Trophoblast cell (in vitro differentiated cells and primary cell): ENCODE data around the gene USH2A.

Experiments
- DNase-seq, 2 donors: peaks; one replicate each; pipeline ENCODE4 v3.0.0-alpha.2; 2016
- H2AFZ ChIP-seq: 2 replicates; pipeline ENCODE4 v1.6.1; 2013; ENCODE audit warnings: low read length, moderate library complexity, mild to moderate bottlenecking; ENCODE audit not compliant: insufficient read depth, poor library complexity
- H2AK5ac ChIP-seq: 2 replicates; pipeline ENCODE4 v1.6.1; 2013; ENCODE audit warnings: mild to moderate bottlenecking, low read length
- H2BK120ac ChIP-seq: 2 replicates; pipeline ENCODE4 v1.6.1; 2013; ENCODE audit warnings: low read length, mild to moderate bottlenecking, moderate library complexity; ENCODE audit not compliant: insufficient read depth, poor library complexity
- H2BK12ac ChIP-seq: 2 replicates; pipeline ENCODE4 v1.6.1; 2013; ENCODE audit warnings: mild to moderate bottlenecking, low read length, moderate library complexity
- H2BK5ac ChIP-seq: 2 replicates; pipeline ENCODE4 v1.6.1; 2013; ENCODE audit warnings: low read length, low read depth, moderate library complexity, mild to moderate bottlenecking; ENCODE audit not compliant: poor library complexity
- H3K14ac ChIP-seq: 2 replicates; pipeline ENCODE4 v1.6.1; 2013; ENCODE audit warnings: mild to moderate bottlenecking, low read length
- H3K18ac ChIP-seq: 2 replicates; pipeline ENCODE4 v1.6.1; 2013; ENCODE audit warnings: mild to moderate bottlenecking, low read length
- H3K23ac ChIP-seq: 2 replicates; pipeline ENCODE4 v1.6.1; 2013; ENCODE audit warnings: low read length
- H3K27ac ChIP-seq: 2 replicates; pipeline ENCODE4 v1.5.1; 2013; ENCODE audit warnings: low read depth, mild to moderate bottlenecking, inconsistent platforms, low read length, moderate library complexity
- H3K27me3 ChIP-seq: 2 replicates; pipeline ENCODE4 v1.6.1; 2013; ENCODE audit warnings: inconsistent platforms, mild to moderate bottlenecking, low read length, moderate library complexity; ENCODE audit not compliant: insufficient read depth
- H3K36me3 ChIP-seq, 2 experiments: 1 replicate in 1 of 2; 2 replicates in 1 of 2; pipeline ENCODE4 v1.6.1; 2013; ENCODE audit warnings: low read length in 2 of 2, mild to moderate bottlenecking in 2 of 2, moderate library complexity in 1 of 2; ENCODE audit not compliant: insufficient read depth in 2 of 2, control insufficient read depth in 1 of 2
- H3K4ac ChIP-seq: 2 replicates; pipeline ENCODE4 v1.6.1; 2013; ENCODE audit warnings: low read depth, mild to moderate bottlenecking, low read length, moderate library complexity
- H3K4me1 ChIP-seq, 2 experiments: 1 replicate in 1 of 2; 2 replicates in 1 of 2; pipeline ENCODE4 v1.6.1; 2013; ENCODE audit warnings: low read length in 2 of 2, mild to moderate bottlenecking in 2 of 2, moderate library complexity in 1 of 2; ENCODE audit not compliant: insufficient read depth in 2 of 2, control insufficient read depth in 1 of 2
- H3K4me2 ChIP-seq: 2 replicates; pipeline ENCODE4 v1.6.1; 2013; ENCODE audit warnings: inconsistent platforms, mild to moderate bottlenecking, low read length, moderate library complexity
- H3K4me3 ChIP-seq: 2 replicates; pipeline ENCODE4 v1.5.1; 2013; ENCODE audit warnings: mild to moderate bottlenecking, low read depth, low read length, inconsistent platforms
- H3K79me1 ChIP-seq: one replicate; pipeline ENCODE4 v1.6.1; 2013; ENCODE audit warnings: low read length
- H3K79me2 ChIP-seq: 2 replicates; pipeline ENCODE4 v1.6.1; 2013; ENCODE audit warnings: low read length, mild to moderate bottlenecking; ENCODE audit not compliant: control insufficient read depth, insufficient read depth, poor library complexity
- H3K9ac ChIP-seq: 2 replicates; pipeline ENCODE4 v1.6.1; 2013; ENCODE audit warnings: mild to moderate bottlenecking, low read length
- H3K9me3 ChIP-seq: 2 replicates; pipeline ENCODE4 v1.6.1; 2013; ENCODE audit warnings: low read depth, mild to moderate bottlenecking, control low read depth, inconsistent platforms, low read length; ENCODE audit not compliant: insufficient read depth
- H4K12ac ChIP-seq: 2 replicates; pipeline ENCODE4 v1.6.1; 2013; ENCODE audit warnings: low read depth, mild to moderate bottlenecking, low read length, moderate library complexity
- H4K8ac ChIP-seq: 2 replicates; pipeline ENCODE4 v1.6.1; 2013; ENCODE audit warnings: low read depth, mild to moderate bottlenecking, low read length, moderate library complexity
- H4K91ac ChIP-seq: one replicate; pipeline ENCODE4 v1.6.1; 2013; ENCODE audit warnings: low read depth, mild to moderate bottlenecking, low read length, moderate library complexity
- WGBS: extraction: QIAGEN DNeasy Blood & Tissue Kit; methylation state at CpG from one replicate; pipeline ENCODE4 v1.1.7; 2013; ENCODE audit warnings: missing lambda C conversion rate; ENCODE audit not compliant: insufficient read length, insufficient coverage; ENCODE audit errors: extremely low coverage; 5-methylcytosine and 5-hydroxymethylcytosine counted together

Gene USH2A

DNA sequence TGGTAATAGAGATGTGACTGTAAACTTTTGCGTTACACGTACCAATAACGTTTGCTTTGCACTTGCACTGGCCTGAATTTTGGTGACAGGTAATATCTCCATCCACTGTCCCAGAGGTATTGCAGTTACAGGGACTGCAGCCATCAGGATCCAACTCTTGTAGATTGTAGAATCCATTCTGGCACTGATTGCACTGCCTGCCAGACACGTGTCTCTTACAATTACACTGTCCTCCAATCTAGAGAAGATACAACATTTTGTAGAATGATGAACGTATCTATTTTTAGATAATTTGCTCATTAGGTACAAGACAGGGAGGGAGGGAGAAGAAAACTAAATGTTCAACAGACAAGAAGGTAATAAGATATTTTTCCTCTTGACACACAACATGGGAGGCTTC, 172.4 kb downstream of the USH2A start:
- Histone ChIP-seq H3K4me2 (no peak overlapping the region), H3K18ac (no peak overlapping the region), H4K91ac (no peak overlapping the region), H3K14ac (no peak overlapping the region), H4K8ac (no peak overlapping the region), H2BK12ac (no peak overlapping the region), H3K27me3 (no peaks in the 10 kb centered on the region), H3K27ac (no peak overlapping the region), H3K79me1 (no peaks in the 10 kb centered on the region), H2AK5ac (no peak overlapping the region), H3K79me2 (no peaks in the 10 kb centered on the region), H3K4ac (no peak overlapping the region), H3K4me1 (no peaks in the 10 kb centered on the region), H3K9ac (no peak overlapping the region), H2BK120ac (no peak overlapping the region), H2BK5ac (no peak overlapping the region), H3K9me3 (no peaks in the 10 kb centered on the region), H2AFZ (no peak overlapping the region), H3K36me3 (no peaks in the 10 kb centered on the region), H3K23ac (no peak overlapping the region), H4K12ac (no peak overlapping the region), H3K4me3 (no peak overlapping the region)
- no peak for DNase-seq
- no CpG with 5 or more reads among the region's 5 CpGs for WGBS

DNA sequence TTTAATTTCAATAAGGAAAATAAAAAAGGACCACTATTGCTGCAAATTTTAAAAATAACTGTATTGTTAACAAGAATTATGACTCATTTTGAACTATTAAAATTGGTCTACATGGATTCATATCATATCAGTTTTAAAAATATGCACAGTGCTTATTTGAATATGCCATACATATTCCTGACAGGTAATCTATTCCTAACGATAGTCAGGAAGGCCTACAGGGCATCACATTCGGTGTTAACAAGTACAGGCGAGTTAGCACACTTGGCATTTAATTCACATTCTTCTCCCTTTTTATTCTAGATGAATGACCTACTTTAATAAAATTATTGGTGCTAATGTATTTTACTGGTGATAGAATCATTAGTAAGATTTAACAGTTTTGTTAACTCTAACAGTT, 174.6 kb downstream of the USH2A start:
- Histone ChIP-seq H3K4me2 (no peak overlapping the region), H3K27ac (no peak overlapping the region), H3K4me1 (no peaks in the 10 kb centered on the region), H2BK5ac (no peak overlapping the region), H3K9ac (no peak overlapping the region), H3K36me3 (no peaks in the 10 kb centered on the region), H4K12ac (no peak overlapping the region), H2BK120ac (no peak overlapping the region), H3K18ac (no peak overlapping the region), H3K9me3 (no peaks in the 10 kb centered on the region), H2AK5ac (no peak overlapping the region), H3K14ac (no peak overlapping the region), H4K91ac (no peak overlapping the region), H3K27me3 (no peaks in the 10 kb centered on the region), H3K79me1 (no peaks in the 10 kb centered on the region), H3K4me3 (no peak overlapping the region), H3K4ac (no peak overlapping the region), H3K23ac (no peak overlapping the region), H3K79me2 (no peaks in the 10 kb centered on the region), H4K8ac (no peak overlapping the region), H2AFZ (no peak overlapping the region), H2BK12ac (no peak overlapping the region)
- DNase-seq: no peak
- no CpG with 5 or more reads among the region's 3 CpGs for WGBS

DNA sequence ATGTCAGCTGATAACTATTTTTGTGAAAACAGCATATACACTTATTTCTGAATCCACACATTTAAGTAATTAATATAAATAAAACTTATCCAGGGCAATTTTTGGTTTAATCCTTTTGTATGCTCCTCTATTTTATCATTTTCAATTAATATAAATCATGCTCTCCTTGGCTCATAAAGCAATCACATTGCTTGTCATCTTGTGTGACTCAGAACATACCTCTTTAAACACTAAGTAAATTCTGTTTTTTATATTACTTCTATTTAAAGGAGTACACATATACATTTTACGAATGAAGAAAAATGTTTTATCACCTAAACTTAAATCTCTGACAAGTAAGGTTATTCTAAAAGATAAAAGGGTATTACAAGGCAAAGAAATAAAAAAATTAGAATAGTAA, 175.3 kb downstream of the USH2A start:
- Histone ChIP-seq H3K79me1 (no peaks in the 10 kb centered on the region), H3K14ac (no peak overlapping the region), H2AFZ (no peak overlapping the region), H2BK5ac (no peak overlapping the region), H2BK120ac (no peak overlapping the region), H3K36me3 (no peaks in the 10 kb centered on the region), H3K9ac (no peak overlapping the region), H3K18ac (no peak overlapping the region), H3K4me3 (no peak overlapping the region), H2BK12ac (no peak overlapping the region), H4K91ac (no peak overlapping the region), H3K4me1 (no peaks in the 10 kb centered on the region), H3K27me3 (no peaks in the 10 kb centered on the region), H2AK5ac (no peak overlapping the region), H4K8ac (no peak overlapping the region), H3K9me3 (no peaks in the 10 kb centered on the region), H3K4ac (no peak overlapping the region), H3K23ac (no peak overlapping the region), H3K79me2 (no peaks in the 10 kb centered on the region), H3K27ac (no peak overlapping the region), H4K12ac (no peak overlapping the region), H3K4me2 (no peak overlapping the region)
- WGBS: no CpG with 5 or more reads among the region's 1 CpG
- DNase-seq: no peak

DNA sequence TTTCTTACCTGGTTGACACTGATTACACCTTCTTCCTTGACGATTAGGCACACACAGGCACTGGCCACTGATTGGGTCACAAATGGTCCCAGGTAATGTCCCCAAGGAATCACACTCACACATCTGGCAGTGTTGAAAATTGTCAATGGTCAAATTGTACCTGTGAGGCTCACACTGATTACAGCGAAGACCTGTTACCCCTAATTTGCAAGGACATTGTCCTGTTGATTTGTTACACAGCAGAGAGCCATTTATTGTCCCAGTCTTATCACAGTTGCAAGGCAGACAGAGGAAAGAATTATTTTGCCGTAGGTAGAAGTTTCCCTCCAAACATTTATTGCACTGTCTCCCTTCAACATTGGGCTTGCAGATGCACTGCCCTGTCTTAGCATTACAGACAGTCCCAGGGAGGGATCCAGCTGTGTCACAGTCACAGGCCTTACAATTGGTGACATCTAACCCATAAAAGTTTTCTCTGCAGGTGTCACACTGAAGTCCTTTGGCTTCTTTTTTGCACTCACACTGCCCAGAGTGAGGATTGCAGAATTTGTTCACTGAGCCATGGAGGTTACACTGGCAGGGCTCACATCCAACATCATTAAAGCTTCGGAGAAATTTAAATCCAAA, 176.6 kb downstream of the USH2A start:
- Histone ChIP-seq H4K12ac (no peak overlapping the region), H3K9me3 (no peaks in the 10 kb centered on the region), H4K91ac (no peak overlapping the region), H3K4me3 (no peak overlapping the region), H3K27ac (no peak overlapping the region), H2AFZ (no peak overlapping the region), H2BK12ac (no peak overlapping the region), H4K8ac (no peak overlapping the region), H3K27me3 (no peaks in the 10 kb centered on the region), H3K4me2 (no peak overlapping the region), H3K4me1 (no peaks in the 10 kb centered on the region), H3K14ac (no peak overlapping the region), H2BK5ac (no peak overlapping the region), H3K79me1 (no peaks in the 10 kb centered on the region), H3K36me3 (no peaks in the 10 kb centered on the region), H2BK120ac (no peak overlapping the region), H3K18ac (no peak overlapping the region), H3K23ac (no peak overlapping the region), H3K79me2 (no peaks in the 10 kb centered on the region), H3K9ac (no peak overlapping the region), H3K4ac (no peak overlapping the region), H2AK5ac (no peak overlapping the region)
- DNase-seq: no peak
- no CpG with 5 or more reads among the region's 4 CpGs for WGBS
